Measurements from ENCODE around the gene CNTNAP2.

GRCh38 chr7:148212731-148213130, 2096.1 kb downstream of the CNTNAP2 start:
- no peak for TF ChIP-seq POLR2AphosphoS5 (IDR thresholded peaks at IDR 0.05; ENCODE audit: borderline replicate concordance, low read depth, low read length)
- TF ChIP-seq EZH2 (IDR thresholded peaks at IDR 0.05), result no peak
